Muscle layer of colon (tissue), 2 donors: ENCODE data around the gene IL2RG.

Experiments
- H3K27ac ChIP-seq: one replicate; pipeline ENCODE4 v1.7.0; 2013; ENCODE audit warnings: low read depth, mild to moderate bottlenecking, low read length, moderate library complexity
- H3K27me3 ChIP-seq, 2 donors: one replicate each; pipeline ENCODE4 v1.7.0; 2013; ENCODE audit warnings: low read length in 2 of 2, mild to moderate bottlenecking in 2 of 2; ENCODE audit not compliant: insufficient read depth in 2 of 2, control insufficient read depth in 1 of 2
- H3K36me3 ChIP-seq: one replicate; pipeline ENCODE4 v1.7.0; 2013; ENCODE audit warnings: mild to moderate bottlenecking, low read length; ENCODE audit not compliant: insufficient read depth
- H3K4me1 ChIP-seq: one replicate; pipeline ENCODE4 v1.7.0; 2013; ENCODE audit warnings: mild to moderate bottlenecking, low read length; ENCODE audit not compliant: insufficient read depth
- H3K4me3 ChIP-seq, 2 donors: one replicate each; pipeline ENCODE4 v1.7.0; 2013; ENCODE audit warnings: low read length in 2 of 2, low read depth in 1 of 2, mild to moderate bottlenecking in 1 of 2, moderate library complexity in 1 of 2
- H3K9ac ChIP-seq: one replicate; pipeline ENCODE4 v1.7.0; 2013; ENCODE audit warnings: low read length
- H3K9me3 ChIP-seq: one replicate; pipeline ENCODE4 v1.7.0; 2013; ENCODE audit warnings: mild to moderate bottlenecking, low read length
- donor health status: abdominal sarcoma.
- donor health status: Adenocarcinoma of cecum.

The IL2RG gene

GRCh38 chrX:71140440-71140839, 29.1 kb upstream of the IL2RG start:
- H3K4me3 ChIP-seq, result no peak overlapping the region
- H3K4me1 ChIP-seq, result peaks cover 13% of the 10 kb centered on the region
- no peak overlapping the region for H3K9ac ChIP-seq
- peaks cover 0 to 30% of the 10 kb centered on the region in 2 donors for H3K27me3 ChIP-seq
- no peak overlapping the region for H3K27ac ChIP-seq
- H3K36me3 ChIP-seq, result peaks cover 21% of the 10 kb centered on the region
- H3K9me3 ChIP-seq, result no peaks in the 10 kb centered on the region

- no peak overlapping the region for H3K9ac ChIP-seq
- no peaks in the 10 kb centered on the region for H3K9me3 ChIP-seq
- H3K27ac ChIP-seq, result no peak overlapping the region
- peaks cover 62% of the 10 kb centered on the region for H3K36me3 ChIP-seq
- H3K4me1 ChIP-seq, result no peaks in the 10 kb centered on the region
- no peak overlapping the region for H3K4me3 ChIP-seq
- peaks cover 0 to 10% of the 10 kb centered on the region in 2 donors for H3K27me3 ChIP-seq
These were observed 20.1 kb upstream of the IL2RG start for GRCh38 chrX:71131510-71131909.

- Histone ChIP-seq H3K4me3 (no peak overlapping the region), H3K9ac (no peak overlapping the region), H3K4me1 (no peaks in the 10 kb centered on the region), H3K36me3 (peaks cover 52% of the 10 kb centered on the region), H3K27me3 (peaks cover 0 to 5% of the 10 kb centered on the region in 2 donors), H3K27ac (no peak overlapping the region), H3K9me3 (no peaks in the 10 kb centered on the region)
These were observed 17.8 kb upstream of the IL2RG start for GRCh38 chrX:71128915-71129765.

- Histone ChIP-seq H3K9ac (no peak overlapping the region), H3K27me3 (peaks cover 0 to 5% of the 10 kb centered on the region in 2 donors)
These were observed 16.9 kb upstream of the IL2RG start for GRCh38 chrX:71128166-71128833.

GRCh38 chrX:71118985-71119535, 7.7 kb upstream of the IL2RG start:
- Histone ChIP-seq H3K9ac (peak overlapping the region; percentile 49), H3K27me3 (no peaks in the 10 kb centered on the region), H3K9me3 (no peaks in the 10 kb centered on the region), H3K27ac (peak overlapping the region; percentile 12), H3K4me3 (peak overlapping the region; percentile 17 to 72), H3K36me3 (peaks cover 23% of the 10 kb centered on the region), H3K4me1 (peaks cover 3% of the 10 kb centered on the region)

More at GRCh38 chrX:71128166-71128833, 16.9 kb upstream of the IL2RG start:
- Histone ChIP-seq H3K36me3 (peaks cover 58% of the 10 kb centered on the region), H3K9me3 (no peaks in the 10 kb centered on the region), H3K4me1 (no peaks in the 10 kb centered on the region), H3K4me3 (no peak overlapping the region), H3K27ac (no peak overlapping the region)

- no peaks in the 10 kb centered on the region for H3K9me3 ChIP-seq
- H3K4me3 ChIP-seq, result peak within 1 kb of the TSS; percentile 17 to 72
- H3K9ac ChIP-seq, result peak within 1 kb of the TSS; percentile 49
- peaks cover 18% of the 10 kb centered on the region for H3K36me3 ChIP-seq
- H3K4me1 ChIP-seq, result peaks cover 3% of the 10 kb centered on the region
- H3K27ac ChIP-seq, result peak within 1 kb of the TSS; percentile 63
- no peaks in the 10 kb centered on the region for H3K27me3 ChIP-seq
These were observed 6.9 kb upstream of the IL2RG start, which contains the start of gene MED12 for GRCh38 chrX:71118032-71118984. MED12 (plus strand) TSS chrX:71118596; CDS start chrX:71118755, 159 bp downstream.

- Histone ChIP-seq H3K9me3 (no peaks in the 10 kb centered on the region), H3K4me1 (peaks cover 3% of the 10 kb centered on the region), H3K4me3 (no peak overlapping the region), H3K36me3 (peaks cover 17% of the 10 kb centered on the region), H3K9ac (no peak overlapping the region), H3K27ac (no peak overlapping the region), H3K27me3 (no peaks in the 10 kb centered on the region)
These were observed 6.0 kb upstream of the IL2RG start for GRCh38 chrX:71117358-71117757.

- no peak overlapping the region for H3K9ac ChIP-seq
- peaks cover 0 to 9% of the 10 kb centered on the region in 2 donors for H3K27me3 ChIP-seq
- H3K27ac ChIP-seq, result no peak overlapping the region
- no peak overlapping the region for H3K4me3 ChIP-seq
- H3K9me3 ChIP-seq, result no peaks in the 10 kb centered on the region
- no peaks in the 10 kb centered on the region for H3K36me3 ChIP-seq
- no peaks in the 10 kb centered on the region for H3K4me1 ChIP-seq
These were observed 599 bp upstream of the IL2RG start for GRCh38 chrX:71111921-71112431.

- peaks cover 2% of the 10 kb centered on the region for H3K4me1 ChIP-seq
- no peaks in the 10 kb centered on the region for H3K9me3 ChIP-seq
- no peak overlapping the region for H3K9ac ChIP-seq
- H3K36me3 ChIP-seq, result no peaks in the 10 kb centered on the region
- no peak overlapping the region for H3K27ac ChIP-seq
- H3K4me3 ChIP-seq, result no peak overlapping the region
- H3K27me3 ChIP-seq, result peaks cover 0 to 9% of the 10 kb centered on the region in 2 donors
These were observed 2.3 kb downstream of the IL2RG start for GRCh38 chrX:71109051-71109450.

GRCh38 chrX:71107762-71108360, 3.5 kb downstream of the IL2RG start:
- no peaks in the 10 kb centered on the region for H3K9me3 ChIP-seq
- H3K36me3 ChIP-seq, result no peaks in the 10 kb centered on the region
- H3K4me1 ChIP-seq, result peaks cover 10% of the 10 kb centered on the region
- H3K4me3 ChIP-seq, result no peak overlapping the region
- no peak overlapping the region for H3K27ac ChIP-seq
- no peak overlapping the region for H3K9ac ChIP-seq
- H3K27me3 ChIP-seq, result peaks cover 0 to 9% of the 10 kb centered on the region in 2 donors
